NCI-H187 (cell line): ENCODE data around the gene COASY.

ENCODE experiments used
- DNase-seq, 2 experiments: peaks; one replicate each; lab custom pipeline; 2025; lab: John Stamatoyannopoulos, UW

Gene COASY

DNA sequence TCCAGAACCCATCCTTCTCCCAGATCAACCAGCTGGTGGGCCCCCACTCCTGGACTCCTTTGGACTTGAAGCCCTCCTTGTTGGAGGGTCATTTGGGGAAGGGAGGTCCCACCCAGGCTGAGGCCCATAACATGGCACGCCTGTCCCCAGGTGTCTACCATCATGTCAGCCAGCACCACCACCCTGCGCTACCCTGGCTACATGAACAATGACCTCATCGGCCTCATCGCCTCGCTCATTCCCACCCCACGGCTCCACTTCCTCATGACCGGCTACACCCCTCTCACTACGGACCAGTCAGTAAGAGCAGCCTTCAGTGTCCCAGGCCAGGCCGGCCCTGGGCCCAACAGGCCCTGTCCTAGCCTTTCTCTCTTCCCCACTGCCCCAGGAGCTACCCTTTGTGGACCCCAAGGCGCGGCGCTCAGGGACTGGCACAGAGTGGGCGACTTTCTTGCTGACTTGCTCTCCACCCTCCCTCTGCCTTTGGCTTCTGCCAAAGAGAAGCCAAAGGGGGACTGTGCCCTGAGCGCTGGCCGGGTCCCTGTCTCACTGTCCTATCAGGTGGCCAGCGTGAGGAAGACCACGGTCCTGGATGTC is 51.8 kb downstream of the COASY start:
- DNase-seq: no peak
